ENCODE measurements around the gene PCGF3.

The PCGF3 gene

GRCh38 chr4:700587-701264 lies 4.9 kb upstream of the PCGF3 start:
- TF ChIP-seq CTCF (conservative IDR thresholded peaks at IDR 0.05; ENCODE audit: low read length): no peak; the same call in 1 of the 2 replicates
- no peak overlapping the region for H3K4me3 ChIP-seq (ENCODE audit: low read length, poor library complexity, severe bottlenecking)
- H4K20me1 ChIP-seq (ENCODE audit: insufficient read depth, low read length, poor library complexity, severe bottlenecking): no peaks in the 10 kb centered on the region
- peaks cover under 1% of the 10 kb centered on the region for H3K79me2 ChIP-seq (ENCODE audit: insufficient read depth, low read length)
- H3K27me3 ChIP-seq (ENCODE audit: insufficient read depth, low read length, poor library complexity, severe bottlenecking): no peaks in the 10 kb centered on the region
- H3K4me1 ChIP-seq (ENCODE audit: insufficient read depth, low read length, poor library complexity, severe bottlenecking): no peaks in the 10 kb centered on the region
- H3F3A ChIP-seq (ENCODE audit: low read depth): no peaks in the 10 kb centered on the region
- no peaks in the 10 kb centered on the region for H3K9me3 ChIP-seq (ENCODE audit: insufficient read depth, low read depth, low read length)
- H3K9me2 ChIP-seq (replicated peaks; ENCODE audit: low read depth, low read length): no peaks in the 10 kb centered on the region
- H2AFZ ChIP-seq (ENCODE audit: low read length): no peak overlapping the region
- H3K4me2 ChIP-seq (ENCODE audit: low read depth, low read length, poor library complexity, severe bottlenecking): no peak overlapping the region
- no peak overlapping the region for H3K9ac ChIP-seq (ENCODE audit: low read depth, low read length, poor library complexity, severe bottlenecking)
- no peaks in the 10 kb centered on the region for H3K36me3 ChIP-seq (ENCODE audit: insufficient read depth, low read length)

- H3K79me2 ChIP-seq (ENCODE audit: insufficient read depth, low read length): peaks cover 20% of the 10 kb centered on the region
- no peak overlapping the region for H3K9ac ChIP-seq (ENCODE audit: low read depth, low read length, poor library complexity, severe bottlenecking)
- peaks cover 3% of the 10 kb centered on the region for H4K20me1 ChIP-seq (ENCODE audit: insufficient read depth, low read length, poor library complexity, severe bottlenecking)
- no peak overlapping the region for H3K4me2 ChIP-seq (ENCODE audit: low read depth, low read length, poor library complexity, severe bottlenecking)
- H3K27me3 ChIP-seq (ENCODE audit: insufficient read depth, low read length, poor library complexity, severe bottlenecking): peaks cover 5% of the 10 kb centered on the region
- no peak overlapping the region for H3K4me3 ChIP-seq (ENCODE audit: low read length, poor library complexity, severe bottlenecking)
- peaks cover 4% of the 10 kb centered on the region for H3K4me1 ChIP-seq (ENCODE audit: insufficient read depth, low read length, poor library complexity, severe bottlenecking)
- no peaks in the 10 kb centered on the region for H3F3A ChIP-seq (ENCODE audit: low read depth)
- no peak overlapping the region for H2AFZ ChIP-seq (ENCODE audit: low read length)
- no peak for TF ChIP-seq CTCF (conservative IDR thresholded peaks at IDR 0.05; ENCODE audit: low read length)
- no peak for TF ChIP-seq EZH2phosphoT487 (IDR thresholded peaks at IDR 0.05; ENCODE audit: borderline replicate concordance)
- H3K9me3 ChIP-seq (ENCODE audit: insufficient read depth, low read depth, low read length): no peaks in the 10 kb centered on the region
- no peaks in the 10 kb centered on the region for H3K36me3 ChIP-seq (ENCODE audit: insufficient read depth, low read length)
- no peaks in the 10 kb centered on the region for H3K9me2 ChIP-seq (replicated peaks; ENCODE audit: low read depth, low read length)
Observed at GRCh38 chr4:702618-703048, 3.0 kb upstream of the PCGF3 start.

GRCh38 chr4:703336-704197 lies 2.1 kb upstream of the PCGF3 start:
- TF ChIP-seq CTCF (conservative IDR thresholded peaks at IDR 0.05; ENCODE audit: low read length) (no peak), EZH2phosphoT487 (IDR thresholded peaks at IDR 0.05; ENCODE audit: borderline replicate concordance) (no peak)
- no peaks in the 10 kb centered on the region for H3F3A ChIP-seq (ENCODE audit: low read depth)
- peaks cover 11% of the 10 kb centered on the region for H4K20me1 ChIP-seq (ENCODE audit: insufficient read depth, low read length, poor library complexity, severe bottlenecking)
- H3K9me2 ChIP-seq (replicated peaks; ENCODE audit: low read depth, low read length): no peaks in the 10 kb centered on the region
- H2AFZ ChIP-seq (ENCODE audit: low read length): no peak overlapping the region
- H3K9ac ChIP-seq (ENCODE audit: low read depth, low read length, poor library complexity, severe bottlenecking): no peak overlapping the region
- no peaks in the 10 kb centered on the region for H3K9me3 ChIP-seq (ENCODE audit: insufficient read depth, low read depth, low read length)
- peaks cover 10% of the 10 kb centered on the region for H3K4me1 ChIP-seq (ENCODE audit: insufficient read depth, low read length, poor library complexity, severe bottlenecking)
- H3K27me3 ChIP-seq (ENCODE audit: insufficient read depth, low read length, poor library complexity, severe bottlenecking): peaks cover 5% of the 10 kb centered on the region
- H3K79me2 ChIP-seq (ENCODE audit: insufficient read depth, low read length): peaks cover 29% of the 10 kb centered on the region
- H3K4me2 ChIP-seq (ENCODE audit: low read depth, low read length, poor library complexity, severe bottlenecking): no peak overlapping the region
- no peak overlapping the region for H3K4me3 ChIP-seq (ENCODE audit: low read length, poor library complexity, severe bottlenecking)
- no peaks in the 10 kb centered on the region for H3K36me3 ChIP-seq (ENCODE audit: insufficient read depth, low read length)

Data from Loucy (cell line).